ENCODE data around the gene KRT78.

Gene KRT78

GRCh38 chr12:52861511-52861910 lies 12.7 kb upstream of the KRT78 start:
- TF ChIP-seq EP300 (IDR thresholded peaks at IDR 0.05; ENCODE audit: borderline replicate concordance), result no peak
- TF ChIP-seq MAX (IDR thresholded peaks at IDR 0.05), result no peak
- no peak for TF ChIP-seq EGR1 (IDR thresholded peaks at IDR 0.05)
- no peak for TF ChIP-seq TAF1 (IDR thresholded peaks at IDR 0.05; ENCODE audit: low read depth)
- no peak for TF ChIP-seq CREB1 (IDR thresholded peaks at IDR 0.05; ENCODE audit: low read depth)
- TF ChIP-seq RAD21 (IDR thresholded peaks at IDR 0.05; ENCODE audit: low read depth), result no peak
- TF ChIP-seq USF1 (IDR thresholded peaks at IDR 0.05), result no peak
- TF ChIP-seq YY1 (IDR thresholded peaks at IDR 0.05; ENCODE audit: low read depth), result no peak
- TF ChIP-seq REST (IDR thresholded peaks at IDR 0.05; ENCODE audit: low read depth), result no peak
- no peak for TF ChIP-seq ZBTB7A (IDR thresholded peaks at IDR 0.05; ENCODE audit: low read depth)
- TF ChIP-seq TCF12 (IDR thresholded peaks at IDR 0.05; ENCODE audit: low read depth), result no peak

- TF ChIP-seq ZBTB7A (IDR thresholded peaks at IDR 0.05; ENCODE audit: low read depth), result no peak
- no peak for TF ChIP-seq EGR1 (IDR thresholded peaks at IDR 0.05)
- peak; percentile 67; the same call in 1 of the 2 replicates for TF ChIP-seq NFIC (IDR thresholded peaks at IDR 0.05)
- TF ChIP-seq CEBPB (IDR thresholded peaks at IDR 0.05), result 0 out of 2 replicates have a peak, but pooled peaks have one; percentile 32
- TF ChIP-seq EP300 (IDR thresholded peaks at IDR 0.05; ENCODE audit: borderline replicate concordance), result no peak
Observed at GRCh38 chr12:52860102-52860823, 11.5 kb upstream of the KRT78 start.

GRCh38 chr12:52857500-52857899 lies 8.7 kb upstream of the KRT78 start:
- TF ChIP-seq ZBTB7A (IDR thresholded peaks at IDR 0.05; ENCODE audit: low read depth), result no peak
- no peak for TF ChIP-seq USF1 (IDR thresholded peaks at IDR 0.05)
- no peak for TF ChIP-seq MAX (IDR thresholded peaks at IDR 0.05)
- TF ChIP-seq FOXM1 (IDR thresholded peaks at IDR 0.05; ENCODE audit: borderline replicate concordance, low read depth), result no peak
- TF ChIP-seq NFIC (IDR thresholded peaks at IDR 0.05), result no peak
- no peak for TF ChIP-seq RAD21 (IDR thresholded peaks at IDR 0.05; ENCODE audit: low read depth)
- no peak for TF ChIP-seq YY1 (IDR thresholded peaks at IDR 0.05; ENCODE audit: low read depth)
- no peak for TF ChIP-seq TCF12 (IDR thresholded peaks at IDR 0.05; ENCODE audit: low read depth)
- no peak for TF ChIP-seq REST (IDR thresholded peaks at IDR 0.05; ENCODE audit: low read depth)
- no peak for TF ChIP-seq CREB1 (IDR thresholded peaks at IDR 0.05; ENCODE audit: low read depth)
- TF ChIP-seq TAF1 (IDR thresholded peaks at IDR 0.05; ENCODE audit: low read depth), result no peak
- TF ChIP-seq EP300 (IDR thresholded peaks at IDR 0.05; ENCODE audit: borderline replicate concordance), result no peak
- TF ChIP-seq TEAD4 (IDR thresholded peaks at IDR 0.05), result no peak
- TF ChIP-seq EGR1 (IDR thresholded peaks at IDR 0.05), result no peak
- TF ChIP-seq CEBPB (IDR thresholded peaks at IDR 0.05), result no peak

GRCh38 chr12:52856787-52857186 lies 8.0 kb upstream of the KRT78 start:
- TF ChIP-seq USF1 (IDR thresholded peaks at IDR 0.05) (no peak), NFIC (IDR thresholded peaks at IDR 0.05) (no peak), REST (IDR thresholded peaks at IDR 0.05; ENCODE audit: low read depth) (no peak), RAD21 (IDR thresholded peaks at IDR 0.05; ENCODE audit: low read depth) (no peak), TEAD4 (IDR thresholded peaks at IDR 0.05) (no peak), EP300 (IDR thresholded peaks at IDR 0.05; ENCODE audit: borderline replicate concordance) (no peak), FOXM1 (IDR thresholded peaks at IDR 0.05; ENCODE audit: borderline replicate concordance, low read depth) (no peak), MAX (IDR thresholded peaks at IDR 0.05) (no peak), TCF12 (IDR thresholded peaks at IDR 0.05; ENCODE audit: low read depth) (no peak)
